Right lobe of liver (tissue), 6 donors: ENCODE results near the gene DEFB126. TPM values are rescaled to one million over a fixed set of nuclear protein-coding genes. Genes with fewer than 3 reads are reported as not detected.

Source experiments
- ATAC-seq, 4 donors: fragments of 200-7000 bp; cut with Tn5 transposase; one replicate each; pipeline ENCODE4 v1.9.1; 2020; ENCODE audit warnings: mild to moderate bottlenecking in 4 of 4, moderate library complexity in 4 of 4
- DNase-seq, 3 donors: peaks; one replicate each; pipeline ENCODE4 v3.0.0-alpha.2; 2020
- H3K27ac ChIP-seq, 3 donors: fragments of 200-600 bp; one replicate each; pipeline ENCODE4 v1.8.0; 2022
- H3K27me3 ChIP-seq, 2 donors: fragments of 200-600 bp; one replicate each; pipeline ENCODE4 v1.8.0; 2022
- H3K36me3 ChIP-seq, 4 donors: fragments of 200-600 bp; sonication (generic) in 1 of 4; one replicate each; pipeline versions ENCODE4 v1.5.1 to v1.8.0; 2017 to 2022; ENCODE audit warnings: control low read depth in 1 of 4
- H3K4me1 ChIP-seq, 4 donors: fragments of 200-600 bp; sonication (generic) in 1 of 4; one replicate each; pipeline versions ENCODE4 v1.5.1 to v1.8.0; 2017 to 2022; ENCODE audit warnings: control low read depth in 1 of 4
- H3K4me3 ChIP-seq, 3 donors: fragments of 200-600 bp; one replicate each; pipeline ENCODE4 v1.8.0; 2022
- H3K9me3 ChIP-seq, 4 donors: fragments of 200-600 bp; sonication (generic) in 1 of 4; one replicate each; pipeline versions ENCODE4 v1.5.1 to v1.8.0; 2017 to 2022; ENCODE audit warnings: control low read depth in 1 of 4
- CTCF ChIP-seq, 4 donors: fragments of 200-600 bp in 3 of 4; fragments of 450-650 bp in 1 of 4; IDR thresholded peaks; one replicate each; pipeline versions ENCODE4 v1.5.1 to v1.8.0; 2016 to 2022; ENCODE audit warnings: antibody characterized with exemption in 4 of 4, mild to moderate bottlenecking in 2 of 4
- POLR2A ChIP-seq: fragments of 450-650 bp; IDR thresholded peaks from one replicate; pipeline ENCODE4 v1.6.1; 2017; ENCODE audit warnings: antibody characterized with exemption, mild to moderate bottlenecking
- WGBS: methylation state at CpG from one replicate; pipeline ENCODE4 v1.1.6; 2018; ENCODE audit warnings: low coverage, low lambda C conversion rate; ENCODE audit not compliant: insufficient coverage; ENCODE audit errors: missing lambda C conversion rate; 5-methylcytosine and 5-hydroxymethylcytosine counted together
- intact Hi-C, 2 donors: fragments of 100-400 bp; cut with DNase I; formaldehyde crosslinking; loops; one replicate each; pipeline versions ENCODE4 v1.11.2 to v1.14.1; 2022
- total RNA-seq, 6 experiments: library from RNA; depleted of rRNA in 2 of 6; stranded (reverse); fragments of >200 nt in 2 of 6; fragmentation: NEBNext Ultra II Directional in 3 of 6; extraction: Animal tissue kit (Norgen Biotek cat#: 25700) in 3 of 6; gene quantifications; one replicate each; pipeline versions ENCODE4 v1.1.0 to v1.2.4, GENCODE V29; 2016 to 2023
- donor health status: DM: no; HTN: yes; CAD: no.
- donor health status: DM: no; HTN: no; CAD: no.
- donor health status: DM: no; HTN: no; CAD: no.
- donor health status: DM: no; HTN: yes; CAD: no.
- donor health status: DM: no; HTN: yes; CAD: no.

DEFB126 gene
- total RNA-seq, 6 experiments from 2014 or later, result not detected

- Histone ChIP-seq H3K9me3 (no peaks in the 10 kb centered on the region), H3K4me3 (no peak overlapping the region), H3K27ac (no peak overlapping the region), H3K36me3 (no peaks in the 10 kb centered on the region), H3K27me3 (no peaks in the 10 kb centered on the region), H3K4me1 (no peaks in the 10 kb centered on the region)
- 25% methylated on average over 2 of the region's 2 CpGs for WGBS
- DNase-seq (no peak), ATAC-seq (no peak)
- intact Hi-C loops, result no loop called here
- no peak for TF ChIP-seq CTCF (IDR thresholded peaks at IDR 0.05)
- TF ChIP-seq POLR2A, result no peak
These were observed 41.9 kb downstream of the DEFB126 start for GRCh38 chr20:184288-184687.

GRCh38 chr20:187733-188132 is 45.3 kb downstream of the DEFB126 start:
- Histone ChIP-seq H3K27me3 (no peaks in the 10 kb centered on the region), H3K9me3 (no peaks in the 10 kb centered on the region), H3K36me3 (no peaks in the 10 kb centered on the region), H3K4me1 (no peaks in the 10 kb centered on the region), H3K4me3 (no peak overlapping the region), H3K27ac (no peak overlapping the region)
- WGBS, result 34% methylated on average over 2 of the region's 2 CpGs
- no peak for ATAC-seq
- intact Hi-C loops, result no loop called here
- TF ChIP-seq POLR2A (no peak), CTCF (IDR thresholded peaks at IDR 0.05) (no peak)
- DNase-seq, result no peak

GRCh38 chr20:189611-190010 is 47.2 kb downstream of the DEFB126 start, which contains the start of gene DEFB128:
TSS of gene DEFB128 (minus strand) at chr20:189711. CDS start at chr20:189623, 88 bp downstream.
- Histone ChIP-seq H3K4me1 (no peaks in the 10 kb centered on the region), H3K27ac (no peak within 1 kb of the TSS), H3K27me3 (no peaks in the 10 kb centered on the region), H3K9me3 (no peaks in the 10 kb centered on the region), H3K4me3 (no peak within 1 kb of the TSS), H3K36me3 (no peaks in the 10 kb centered on the region)
- ATAC-seq (no peak), DNase-seq (no peak)
- WGBS, result 39% methylated on average over 7 of the region's 7 CpGs
- TF ChIP-seq POLR2A, result no peak
- no peak for TF ChIP-seq CTCF (IDR thresholded peaks at IDR 0.05)
- intact Hi-C loops, result no loop called here

Other genes with a start within 250 kb of the DEFB126 start
- not detected for gene DEFB125, start 54.9 kb upstream of the DEFB126 start, total RNA-seq
- not detected for gene DEFB127, start 14.9 kb downstream of the DEFB126 start, total RNA-seq
- not detected for gene DEFB128, start 47.1 kb downstream of the DEFB126 start, total RNA-seq
- not detected for gene DEFB129, start 84.7 kb downstream of the DEFB126 start, total RNA-seq
- under 1 TPM in 3 of 6 experiments, not detected in 3; 0.30 to 0.35 (median 0.31) TPM for gene DEFB132, start 115.1 kb downstream of the DEFB126 start, total RNA-seq
- gene C20orf96, start 148.2 kb downstream of the DEFB126 start, total RNA-seq, result 1 to 10 TPM in 4 of 6 experiments, under 1 TPM in 2; 0.62 to 2.5 (median 1.8) TPM
- 1 to 10 TPM; 4.2 to 7.5 (median 5.9) TPM for gene ZCCHC3, start 155.0 kb downstream of the DEFB126 start, total RNA-seq
- 1 to 10 TPM; 3.6 to 6.4 (median 4.6) TPM for gene SOX12, start 183.0 kb downstream of the DEFB126 start, total RNA-seq
- gene NRSN2, start 204.5 kb downstream of the DEFB126 start, total RNA-seq, result 1 to 10 TPM; 1.3 to 4.1 (median 1.9) TPM
- gene TRIB3, start 238.2 kb downstream of the DEFB126 start, total RNA-seq, result 100 to 1,000 TPM in 2 of 6 experiments, 10 to 100 TPM in 4; 15.1 to 139 (median 34.1) TPM